Measurements from ENCODE around the gene SLIT3.

DNA sequence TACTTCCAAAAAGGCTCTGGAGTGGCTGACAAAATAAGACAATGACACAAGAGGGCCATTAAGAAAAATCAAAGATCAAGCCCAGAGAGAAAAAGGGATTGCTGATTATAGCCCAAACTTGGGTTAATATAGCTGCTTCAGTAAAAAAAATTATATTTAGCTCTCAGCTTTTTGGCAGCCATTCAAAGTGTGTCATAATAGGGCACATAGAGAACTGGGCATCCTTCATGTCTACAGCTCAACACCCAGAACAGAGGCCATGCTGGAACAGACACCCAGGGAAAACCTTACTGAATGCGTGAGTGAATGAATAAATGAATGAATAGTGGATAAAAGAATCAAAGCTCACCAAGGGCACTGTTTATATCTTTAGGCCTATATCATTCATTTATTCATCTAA, 110.1 kb downstream of the SLIT3 start:
- TF ChIP-seq, protein P1, sequence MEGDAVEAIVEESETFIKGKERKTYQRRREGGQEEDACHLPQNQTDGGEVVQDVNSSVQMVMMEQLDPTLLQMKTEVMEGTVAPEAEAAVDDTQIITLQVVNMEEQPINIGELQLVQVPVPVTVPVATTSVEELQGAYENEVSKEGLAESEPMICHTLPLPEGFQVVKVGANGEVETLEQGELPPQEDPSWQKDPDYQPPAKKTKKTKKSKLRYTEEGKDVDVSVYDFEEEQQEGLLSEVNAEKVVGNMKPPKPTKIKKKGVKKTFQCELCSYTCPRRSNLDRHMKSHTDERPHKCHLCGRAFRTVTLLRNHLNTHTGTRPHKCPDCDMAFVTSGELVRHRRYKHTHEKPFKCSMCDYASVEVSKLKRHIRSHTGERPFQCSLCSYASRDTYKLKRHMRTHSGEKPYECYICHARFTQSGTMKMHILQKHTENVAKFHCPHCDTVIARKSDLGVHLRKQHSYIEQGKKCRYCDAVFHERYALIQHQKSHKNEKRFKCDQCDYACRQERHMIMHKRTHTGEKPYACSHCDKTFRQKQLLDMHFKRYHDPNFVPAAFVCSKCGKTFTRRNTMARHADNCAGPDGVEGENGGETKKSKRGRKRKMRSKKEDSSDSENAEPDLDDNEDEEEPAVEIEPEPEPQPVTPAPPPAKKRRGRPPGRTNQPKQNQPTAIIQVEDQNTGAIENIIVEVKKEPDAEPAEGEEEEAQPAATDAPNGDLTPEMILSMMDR (IDR thresholded peaks at IDR 0.05), result no peak
- TF ChIP-seq POLR2A (IDR thresholded peaks at IDR 0.05), result no peak

All from breast epithelium (tissue), 3 donors.